DMS79 treated with DMSO at 0.1 percent for 48 hours (cell line): ENCODE measurements around the gene CASTOR2.
"Not testable (repeated sequence)": the region's sequence is repeated elsewhere in the genome, so short reads cannot be mapped to it uniquely, and the experiment has no call there.

Experiments used
- DNase-seq: peaks from one replicate; lab custom pipeline; 2025; lab: John Stamatoyannopoulos, UW

Gene CASTOR2

GRCh38 chr7:75054744-75055143 lies 90.2 kb downstream of the CASTOR2 start:
- DNase-seq = no peak

GRCh38 chr7:75055155-75055554 lies 90.7 kb downstream of the CASTOR2 start:
- DNase-seq = no peak

GRCh38 chr7:75055830-75056772 lies 91.6 kb downstream of the CASTOR2 start:
- no peak for DNase-seq

- no peak for DNase-seq
These were observed 93.9 kb downstream of the CASTOR2 start for GRCh38 chr7:75058406-75058805.

GRCh38 chr7:75064291-75064690 lies 99.8 kb downstream of the CASTOR2 start:
- no peak for DNase-seq

GRCh38 chr7:75064801-75065200 lies 100.3 kb downstream of the CASTOR2 start:
- DNase-seq = no peak

- no peak for DNase-seq
These were observed 102.0 kb downstream of the CASTOR2 start for GRCh38 chr7:75066521-75066920.

- DNase-seq = no peak
These were observed 108.4 kb downstream of the CASTOR2 start for GRCh38 chr7:75072981-75073283.

GRCh38 chr7:75074262-75074641 lies 109.7 kb downstream of the CASTOR2 start:
- DNase-seq = not testable (repeated sequence)
